ENCODE measurements around the gene UQCRC1.

DNA sequence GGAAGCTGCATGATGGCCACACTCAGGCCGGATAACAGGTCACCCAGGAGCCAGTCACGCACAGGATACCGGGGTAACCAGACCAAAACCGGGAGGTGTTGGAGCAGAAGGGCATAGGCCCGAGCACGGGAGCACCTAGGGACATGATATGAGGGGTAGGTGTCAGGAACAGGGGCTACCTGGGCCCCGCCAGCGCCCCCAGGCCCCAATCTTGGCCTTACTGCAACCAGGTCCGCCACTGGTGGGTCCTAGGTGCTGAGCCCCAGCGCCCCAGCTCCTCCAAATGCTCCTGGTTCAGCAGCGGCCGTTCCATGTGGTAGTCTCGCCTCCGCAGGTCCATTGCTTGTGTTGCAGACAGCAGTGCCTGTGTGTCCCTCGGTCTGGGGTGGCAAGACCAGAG lies 23.8 kb upstream of the UQCRC1 start:
- TF ChIP-seq MYNN (tag by site-specific recombination; IDR thresholded peaks at IDR 0.05; ENCODE audit: borderline replicate concordance) (no peak), TCF7L2 (IDR thresholded peaks at IDR 0.05; ENCODE audit: borderline replicate concordance, low read depth, low read length) (no peak), HOXA7 (CRISPR knock-in tag; IDR thresholded peaks at IDR 0.05; ENCODE audit: borderline replicate concordance) (no peak), ZNF585B (tag by site-specific recombination; IDR thresholded peaks at IDR 0.05) (no peak), ZNF768 (tag by site-specific recombination; IDR thresholded peaks at IDR 0.05) (no peak), ZBTB8A (tag by site-specific recombination; IDR thresholded peaks at IDR 0.05) (no peak), IKZF3 (tag by site-specific recombination; IDR thresholded peaks at IDR 0.05) (no peak), PBX3 (CRISPR knock-in tag; IDR thresholded peaks at IDR 0.05) (no peak), ZNF529 (tag by site-specific recombination; IDR thresholded peaks at IDR 0.05; ENCODE audit: insufficient replicate concordance) (no peak), ZBTB48 (tag by site-specific recombination; IDR thresholded peaks at IDR 0.05) (no peak), ZBTB1 (tag by site-specific recombination; IDR thresholded peaks at IDR 0.05) (no peak), ZNF624 (tag by site-specific recombination; IDR thresholded peaks at IDR 0.05) (no peak)
- TF ChIP-seq, protein P1, sequence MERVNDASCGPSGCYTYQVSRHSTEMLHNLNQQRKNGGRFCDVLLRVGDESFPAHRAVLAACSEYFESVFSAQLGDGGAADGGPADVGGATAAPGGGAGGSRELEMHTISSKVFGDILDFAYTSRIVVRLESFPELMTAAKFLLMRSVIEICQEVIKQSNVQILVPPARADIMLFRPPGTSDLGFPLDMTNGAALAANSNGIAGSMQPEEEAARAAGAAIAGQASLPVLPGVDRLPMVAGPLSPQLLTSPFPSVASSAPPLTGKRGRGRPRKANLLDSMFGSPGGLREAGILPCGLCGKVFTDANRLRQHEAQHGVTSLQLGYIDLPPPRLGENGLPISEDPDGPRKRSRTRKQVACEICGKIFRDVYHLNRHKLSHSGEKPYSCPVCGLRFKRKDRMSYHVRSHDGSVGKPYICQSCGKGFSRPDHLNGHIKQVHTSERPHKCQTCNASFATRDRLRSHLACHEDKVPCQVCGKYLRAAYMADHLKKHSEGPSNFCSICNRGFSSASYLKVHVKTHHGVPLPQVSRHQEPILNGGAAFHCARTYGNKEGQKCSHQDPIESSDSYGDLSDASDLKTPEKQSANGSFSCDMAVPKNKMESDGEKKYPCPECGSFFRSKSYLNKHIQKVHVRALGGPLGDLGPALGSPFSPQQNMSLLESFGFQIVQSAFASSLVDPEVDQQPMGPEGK (tag by site-specific recombination; IDR thresholded peaks at IDR 0.05), result no peak
- TF ChIP-seq, protein P2, sequence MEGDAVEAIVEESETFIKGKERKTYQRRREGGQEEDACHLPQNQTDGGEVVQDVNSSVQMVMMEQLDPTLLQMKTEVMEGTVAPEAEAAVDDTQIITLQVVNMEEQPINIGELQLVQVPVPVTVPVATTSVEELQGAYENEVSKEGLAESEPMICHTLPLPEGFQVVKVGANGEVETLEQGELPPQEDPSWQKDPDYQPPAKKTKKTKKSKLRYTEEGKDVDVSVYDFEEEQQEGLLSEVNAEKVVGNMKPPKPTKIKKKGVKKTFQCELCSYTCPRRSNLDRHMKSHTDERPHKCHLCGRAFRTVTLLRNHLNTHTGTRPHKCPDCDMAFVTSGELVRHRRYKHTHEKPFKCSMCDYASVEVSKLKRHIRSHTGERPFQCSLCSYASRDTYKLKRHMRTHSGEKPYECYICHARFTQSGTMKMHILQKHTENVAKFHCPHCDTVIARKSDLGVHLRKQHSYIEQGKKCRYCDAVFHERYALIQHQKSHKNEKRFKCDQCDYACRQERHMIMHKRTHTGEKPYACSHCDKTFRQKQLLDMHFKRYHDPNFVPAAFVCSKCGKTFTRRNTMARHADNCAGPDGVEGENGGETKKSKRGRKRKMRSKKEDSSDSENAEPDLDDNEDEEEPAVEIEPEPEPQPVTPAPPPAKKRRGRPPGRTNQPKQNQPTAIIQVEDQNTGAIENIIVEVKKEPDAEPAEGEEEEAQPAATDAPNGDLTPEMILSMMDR (tag by site-specific recombination; IDR thresholded peaks at IDR 0.05), result no peak
